ENCODE results near the gene SMIM1.

Gene SMIM1

GRCh38 chr1:3745590-3746381, 26.8 kb upstream of the SMIM1 start:
- Histone ChIP-seq H2AFZ (no peak overlapping the region), H3K27me3 (ENCODE audit: control insufficient read depth, insufficient read depth, low read length) (no peaks in the 10 kb centered on the region), H3K4me3 (ENCODE audit: low read depth, low read length) (no peak overlapping the region), H3K4me1 (no peaks in the 10 kb centered on the region), H3K79me2 (no peaks in the 10 kb centered on the region), H3K9ac (no peak overlapping the region), H3K36me3 (ENCODE audit: control insufficient read depth, insufficient read depth, low read length) (no peaks in the 10 kb centered on the region), H3K4me2 (ENCODE audit: low read length) (no peak overlapping the region), H3K9me3 (ENCODE audit: control insufficient read depth, low read length) (no peaks in the 10 kb centered on the region), H3K27ac (no peak overlapping the region)
- no peak for TF ChIP-seq CTCF (IDR thresholded peaks at IDR 0.05)

- no peaks in the 10 kb centered on the region for H3K36me3 ChIP-seq (ENCODE audit: control insufficient read depth, insufficient read depth, low read length)
- no peak overlapping the region for H3K9ac ChIP-seq
Measured at GRCh38 chr1:3746389-3746829, 26.1 kb upstream of the SMIM1 start.

GRCh38 chr1:3746830-3747521, 25.6 kb upstream of the SMIM1 start:
- Histone ChIP-seq H3K79me2 (no peaks in the 10 kb centered on the region), H3K27me3 (ENCODE audit: control insufficient read depth, insufficient read depth, low read length) (no peaks in the 10 kb centered on the region), H2AFZ (peak overlapping the region; percentile 73), H3K9ac (no peak overlapping the region), H3K4me1 (no peaks in the 10 kb centered on the region), H3K36me3 (ENCODE audit: control insufficient read depth, insufficient read depth, low read length) (no peaks in the 10 kb centered on the region), H3K4me2 (ENCODE audit: low read length) (peak overlapping the region; percentile 73), H3K9me3 (ENCODE audit: control insufficient read depth, low read length) (no peaks in the 10 kb centered on the region), H3K4me3 (ENCODE audit: low read depth, low read length) (peak overlapping the region; percentile 64), H3K27ac (no peak overlapping the region)
- TF ChIP-seq CTCF (IDR thresholded peaks at IDR 0.05): no peak

More at GRCh38 chr1:3746389-3746829, 26.1 kb upstream of the SMIM1 start:
- Histone ChIP-seq H3K27ac (no peak overlapping the region), H3K4me3 (ENCODE audit: low read depth, low read length) (no peak overlapping the region), H3K79me2 (no peaks in the 10 kb centered on the region), H3K9me3 (ENCODE audit: control insufficient read depth, low read length) (no peaks in the 10 kb centered on the region), H3K4me1 (no peaks in the 10 kb centered on the region), H3K27me3 (ENCODE audit: control insufficient read depth, insufficient read depth, low read length) (no peaks in the 10 kb centered on the region), H3K4me2 (ENCODE audit: low read length) (peak overlapping the region; percentile 73), H2AFZ (peak overlapping the region; percentile 73)
- no peak for TF ChIP-seq CTCF (IDR thresholded peaks at IDR 0.05)

GRCh38 chr1:3747522-3747848, 25.1 kb upstream of the SMIM1 start:
- no peak for TF ChIP-seq CTCF (IDR thresholded peaks at IDR 0.05)
- Histone ChIP-seq H3K4me2 (ENCODE audit: low read length) (peak overlapping the region; percentile 73), H2AFZ (peak overlapping the region; percentile 73), H3K4me1 (no peaks in the 10 kb centered on the region), H3K27me3 (ENCODE audit: control insufficient read depth, insufficient read depth, low read length) (no peaks in the 10 kb centered on the region), H3K27ac (no peak overlapping the region), H3K36me3 (ENCODE audit: control insufficient read depth, insufficient read depth, low read length) (no peaks in the 10 kb centered on the region), H3K9me3 (ENCODE audit: control insufficient read depth, low read length) (no peaks in the 10 kb centered on the region), H3K4me3 (ENCODE audit: low read depth, low read length) (peak overlapping the region; percentile 64), H3K9ac (no peak overlapping the region), H3K79me2 (no peaks in the 10 kb centered on the region)
